Tibial nerve (tissue), 4 donors: ENCODE measurements around the gene RAB11A. TPM values are rescaled to one million over a fixed set of nuclear protein-coding genes. Genes with fewer than 3 reads are reported as not detected.

Source experiments
- DNase-seq, 2 donors: peaks; one replicate each; pipeline ENCODE4 v3.0.0-alpha.2; 2019; ENCODE audit warnings: low spot score in 2 of 2
- H3K27ac ChIP-seq, 4 donors: fragments of 200-600 bp; sonication (generic) in 3 of 4; one replicate each; pipeline ENCODE4 v1.5.1; 2017 to 2019; ENCODE audit warnings: mild to moderate bottlenecking in 1 of 4
- H3K27me3 ChIP-seq, 2 donors: fragments of 200-600 bp; sonication (generic) in 1 of 2; one replicate each; pipeline versions ENCODE4 v1.5.1 to v1.6.0; 2017 to 2019
- H3K36me3 ChIP-seq, 3 donors: fragments of 200-600 bp; sonication (generic); one replicate each; pipeline ENCODE4 v1.5.1; 2018 to 2019
- H3K4me1 ChIP-seq, 4 donors: fragments of 200-600 bp; sonication (generic) in 3 of 4; one replicate each; pipeline ENCODE4 v1.5.1; 2017 to 2019
- H3K4me3 ChIP-seq, 4 donors: fragments of 200-600 bp; sonication (generic) in 3 of 4; one replicate each; pipeline ENCODE4 v1.5.1; 2017 to 2019; ENCODE audit warnings: mild to moderate bottlenecking in 1 of 4, moderate library complexity in 1 of 4
- H3K9me3 ChIP-seq, 4 donors: fragments of 200-600 bp; sonication (generic) in 3 of 4; one replicate each; pipeline ENCODE4 v1.5.1; 2017 to 2019
- EP300 ChIP-seq, 2 donors: sonication (generic); formaldehyde crosslinking; IDR thresholded peaks; one replicate each; pipeline ENCODE4 v1.6.1; 2017; ENCODE audit warnings: antibody characterized with exemption in 2 of 2, mild to moderate bottlenecking in 1 of 2
- POLR2A ChIP-seq, 2 donors: fragments of 450-650 bp; IDR thresholded peaks; one replicate each; pipeline ENCODE4 v1.6.1; 2017; ENCODE audit warnings: antibody characterized with exemption in 2 of 2, mild to moderate bottlenecking in 2 of 2, moderate library complexity in 2 of 2
- WGBS, 2 donors: methylation state at CpG; one replicate each; pipeline ENCODE4 v1.1.5; 2018; 5-methylcytosine and 5-hydroxymethylcytosine counted together
- total RNA-seq, 4 donors: library from RNA; depleted of rRNA; stranded (reverse); fragments of >200 nt; gene quantifications; one replicate each; pipeline ENCODE4 v1.1.0, GENCODE V29; 2016
- TF ChIP-seq, protein P1 (sequence below), 5 experiments: fragments of 200-600 bp in 3 of 5; fragments of 450-650 bp in 2 of 5; sonication (generic) in 3 of 5; IDR thresholded peaks; one replicate each; pipeline ENCODE4 v1.5.1; 2016 to 2019; ENCODE audit warnings: antibody characterized with exemption in 5 of 5, mild to moderate bottlenecking in 3 of 5, moderate library complexity in 2 of 5

Gene RAB11A
- total RNA-seq, 4 donors from 2014 or later, result 69.9 to 140 (median 84.3) TPM

DNA sequence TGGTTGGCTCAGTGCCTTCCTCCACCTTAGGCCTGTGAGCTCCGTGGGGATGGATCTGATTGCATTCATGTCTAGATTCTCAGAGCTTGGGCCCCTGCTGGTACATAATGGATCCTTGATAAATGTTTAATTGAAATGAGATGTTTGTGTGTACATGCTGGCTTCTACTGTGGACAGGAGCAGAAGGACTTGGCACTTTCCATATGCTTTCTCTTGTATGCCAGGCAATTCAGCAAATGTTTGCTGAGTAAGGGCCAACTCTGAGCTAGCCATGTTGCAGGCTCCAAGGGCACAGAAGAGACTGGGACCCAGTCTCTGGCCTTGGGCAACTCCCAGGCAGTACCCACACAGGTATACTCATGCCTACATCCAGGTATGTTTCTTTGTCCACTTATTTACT is 67.0 kb downstream of the RAB11A start:
- H3K4me3 ChIP-seq, result no peak overlapping the region
- no peaks in the 10 kb centered on the region for H3K27me3 ChIP-seq
- no peaks in the 10 kb centered on the region for H3K9me3 ChIP-seq
- no peak for DNase-seq
- no peak for TF ChIP-seq EP300 (IDR thresholded peaks at IDR 0.05)
- TF ChIP-seq, protein P1, sequence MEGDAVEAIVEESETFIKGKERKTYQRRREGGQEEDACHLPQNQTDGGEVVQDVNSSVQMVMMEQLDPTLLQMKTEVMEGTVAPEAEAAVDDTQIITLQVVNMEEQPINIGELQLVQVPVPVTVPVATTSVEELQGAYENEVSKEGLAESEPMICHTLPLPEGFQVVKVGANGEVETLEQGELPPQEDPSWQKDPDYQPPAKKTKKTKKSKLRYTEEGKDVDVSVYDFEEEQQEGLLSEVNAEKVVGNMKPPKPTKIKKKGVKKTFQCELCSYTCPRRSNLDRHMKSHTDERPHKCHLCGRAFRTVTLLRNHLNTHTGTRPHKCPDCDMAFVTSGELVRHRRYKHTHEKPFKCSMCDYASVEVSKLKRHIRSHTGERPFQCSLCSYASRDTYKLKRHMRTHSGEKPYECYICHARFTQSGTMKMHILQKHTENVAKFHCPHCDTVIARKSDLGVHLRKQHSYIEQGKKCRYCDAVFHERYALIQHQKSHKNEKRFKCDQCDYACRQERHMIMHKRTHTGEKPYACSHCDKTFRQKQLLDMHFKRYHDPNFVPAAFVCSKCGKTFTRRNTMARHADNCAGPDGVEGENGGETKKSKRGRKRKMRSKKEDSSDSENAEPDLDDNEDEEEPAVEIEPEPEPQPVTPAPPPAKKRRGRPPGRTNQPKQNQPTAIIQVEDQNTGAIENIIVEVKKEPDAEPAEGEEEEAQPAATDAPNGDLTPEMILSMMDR (IDR thresholded peaks at IDR 0.05), result no peak
- TF ChIP-seq POLR2A (IDR thresholded peaks at IDR 0.05), result no peak
- WGBS, 2 donors, result 50% methylated on average over 1 of the region's 1 CpG
- H3K4me1 ChIP-seq, result peaks cover 0 to 6% (median 0%) of the 10 kb centered on the region in 4 donors
- no peak overlapping the region for H3K27ac ChIP-seq
- H3K36me3 ChIP-seq, result no peaks in the 10 kb centered on the region

DNA sequence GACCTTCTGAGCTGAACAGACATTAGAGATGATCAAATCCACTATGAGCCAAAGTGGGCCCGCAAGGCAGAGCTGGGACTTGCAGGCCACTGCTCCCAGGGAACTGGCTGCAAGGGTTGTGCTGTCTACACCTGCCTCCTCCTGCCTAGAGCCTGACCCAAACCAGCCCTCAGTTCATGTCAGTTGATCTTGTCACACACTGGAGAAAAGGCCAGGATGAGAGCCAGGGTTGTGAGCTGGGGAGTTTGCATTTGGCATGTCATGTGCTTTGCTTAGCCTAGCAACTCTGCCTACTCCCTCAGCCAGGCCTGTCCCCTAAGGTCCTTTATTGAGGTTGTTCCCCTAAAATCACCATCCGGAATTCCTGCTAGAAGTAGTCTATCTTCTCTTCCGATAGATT is 67.8 kb downstream of the RAB11A start:
- no peaks in the 10 kb centered on the region for H3K27me3 ChIP-seq
- WGBS, 2 donors, result 69 to 74% methylated on average over 2 to 3 of the region's 3 CpGs
- peaks cover 0 to 6% (median 0%) of the 10 kb centered on the region in 4 donors for H3K4me1 ChIP-seq
- DNase-seq, result no peak
- no peaks in the 10 kb centered on the region for H3K9me3 ChIP-seq
- no peak overlapping the region for H3K27ac ChIP-seq
- TF ChIP-seq, protein P1 (IDR thresholded peaks at IDR 0.05), result no peak
- no peak overlapping the region for H3K4me3 ChIP-seq
- no peaks in the 10 kb centered on the region for H3K36me3 ChIP-seq

DNA sequence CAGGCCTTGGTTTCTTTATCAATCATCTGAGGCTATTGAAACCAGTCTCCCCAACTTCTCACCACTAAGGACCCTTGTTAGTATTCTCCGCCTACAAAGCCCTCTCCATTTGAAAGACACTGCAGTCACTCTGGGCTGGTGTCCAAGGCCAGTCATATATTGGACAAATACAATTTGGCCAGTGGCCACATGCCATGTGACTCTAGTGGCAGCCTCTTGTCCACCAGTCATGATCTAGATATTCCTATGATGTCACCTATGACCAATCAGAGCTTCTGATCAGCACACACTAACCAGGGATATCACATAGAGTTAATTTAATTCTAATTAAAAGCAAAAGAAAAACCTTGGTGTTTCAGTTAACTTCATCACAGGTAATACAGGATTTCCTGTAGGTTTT is 68.2 kb downstream of the RAB11A start:
- Histone ChIP-seq H3K4me1 (peaks cover 0 to 6% (median 0%) of the 10 kb centered on the region in 4 donors), H3K4me3 (no peak overlapping the region), H3K36me3 (no peaks in the 10 kb centered on the region), H3K27ac (no peak overlapping the region), H3K9me3 (no peaks in the 10 kb centered on the region), H3K27me3 (no peaks in the 10 kb centered on the region)
- no peak for DNase-seq
- 42 to 70% methylated on average over 1 of the region's 1 CpG for WGBS, 2 donors
- TF ChIP-seq, protein P1 (IDR thresholded peaks at IDR 0.05), result no peak
- TF ChIP-seq EP300 (IDR thresholded peaks at IDR 0.05) (no peak), POLR2A (IDR thresholded peaks at IDR 0.05) (no peak)

DNA sequence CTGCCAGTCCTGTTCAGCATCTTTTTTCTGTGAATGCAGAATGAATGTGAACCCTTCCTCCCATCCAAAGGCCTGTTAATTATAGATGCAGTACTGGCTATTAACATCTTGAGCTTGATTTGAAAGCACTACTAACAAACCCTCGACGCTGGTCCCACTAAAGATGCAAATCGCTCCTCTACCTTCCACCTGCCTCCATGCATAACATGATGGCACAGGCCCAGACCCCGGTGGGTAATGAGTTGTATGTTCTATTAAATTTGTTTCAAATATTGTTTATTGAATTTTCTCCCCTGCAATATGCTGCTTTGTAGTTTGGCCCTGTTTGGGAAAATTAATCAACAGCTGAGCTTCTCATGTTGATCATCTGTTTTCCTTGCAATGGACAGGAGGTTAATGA is 69.3 kb downstream of the RAB11A start:
- H3K27me3 ChIP-seq, result no peaks in the 10 kb centered on the region
- H3K4me3 ChIP-seq, result no peak overlapping the region
- 86 to 94% methylated on average over 4 of the region's 4 CpGs for WGBS, 2 donors
- H3K36me3 ChIP-seq, result no peaks in the 10 kb centered on the region
- TF ChIP-seq EP300 (IDR thresholded peaks at IDR 0.05) (no peak), POLR2A (IDR thresholded peaks at IDR 0.05) (no peak)
- TF ChIP-seq, protein P1 (IDR thresholded peaks at IDR 0.05), result no peak
- H3K9me3 ChIP-seq, result no peaks in the 10 kb centered on the region
- H3K4me1 ChIP-seq, result peaks cover 0 to 6% (median 0%) of the 10 kb centered on the region in 4 donors
- no peak overlapping the region for H3K27ac ChIP-seq
- no peak for DNase-seq

DNA sequence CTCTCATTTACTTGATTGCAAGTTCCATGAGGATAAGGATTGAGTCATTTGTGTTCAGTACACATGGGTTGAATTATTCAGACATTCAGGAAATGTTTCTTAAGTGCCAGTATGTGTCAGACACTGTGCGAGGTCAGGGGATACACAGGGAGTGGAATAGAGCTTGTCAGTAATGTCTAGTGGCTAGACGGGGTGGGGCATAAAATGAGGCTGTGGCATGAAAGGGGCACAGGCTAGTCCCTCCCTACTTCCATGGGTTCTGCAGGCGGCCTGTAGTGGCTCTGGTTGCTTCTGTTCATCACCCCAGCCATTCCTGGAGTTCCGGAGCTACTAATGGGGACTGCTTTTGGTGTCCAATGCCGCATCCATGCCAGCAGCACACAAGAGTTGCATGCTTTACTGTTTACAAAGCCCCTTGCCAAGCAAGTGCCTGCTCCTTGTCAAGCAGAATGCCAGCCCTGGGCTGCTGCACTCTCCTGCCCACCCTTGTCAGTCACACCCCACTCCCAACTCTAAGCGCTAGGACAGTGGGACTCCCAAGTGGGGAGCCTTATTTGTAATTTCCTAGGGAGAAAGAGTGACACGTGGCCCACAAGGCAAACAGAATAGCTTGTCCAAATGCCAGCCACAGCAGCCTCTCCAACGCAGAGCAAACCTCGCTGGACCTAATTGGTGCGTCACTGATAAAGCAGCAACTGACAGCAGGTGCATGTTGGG is 70.8 kb downstream of the RAB11A start:
- DNase-seq, result no peak
- 69 to 71% methylated on average over 10 of the region's 10 CpGs for WGBS, 2 donors
- TF ChIP-seq, protein P1 (IDR thresholded peaks at IDR 0.05), result no peak
- TF ChIP-seq EP300 (IDR thresholded peaks at IDR 0.05), result no peak
- no peak for TF ChIP-seq POLR2A (IDR thresholded peaks at IDR 0.05)

More for the DNA sequence above, 70.8 kb downstream of the RAB11A start:
- Histone ChIP-seq H3K4me1 (peaks cover 0 to 6% (median 0%) of the 10 kb centered on the region in 4 donors), H3K27me3 (no peaks in the 10 kb centered on the region), H3K27ac (no peak overlapping the region), H3K4me3 (no peak overlapping the region), H3K36me3 (no peaks in the 10 kb centered on the region), H3K9me3 (no peaks in the 10 kb centered on the region)
